Astrocyte (in vitro differentiated cells and primary cell): ENCODE data around the gene MYO15A. TPM values are rescaled to one million over a fixed set of nuclear protein-coding genes. Genes with fewer than 3 reads are reported as not detected.

Experiments used
- DNase-seq: peaks from one replicate; pipeline ENCODE4 v3.0.0-alpha.2; 2010; ENCODE audit warnings: low read depth
- FAIRE-seq: peaks from 2 replicates; lab custom pipeline; 2011; peaks lifted over from hg19 to GRCh38; lab: Jason Lieb, UNC
- H2AFZ ChIP-seq: 2 replicates; pipeline ENCODE4 v1.6.0; 2012; ENCODE audit warnings: low read depth, low read length, inconsistent platforms
- H3K27ac ChIP-seq: 2 replicates; pipeline ENCODE4 v1.5.1; 2011; ENCODE audit warnings: low read depth, low read length, inconsistent platforms
- H3K27me3 ChIP-seq: 2 replicates; pipeline ENCODE4 v1.6.0; 2011; ENCODE audit warnings: low read length, inconsistent platforms; ENCODE audit not compliant: insufficient read depth
- H3K36me3 ChIP-seq: 2 replicates; pipeline ENCODE4 v1.5.1; 2011; ENCODE audit warnings: low read length, inconsistent platforms; ENCODE audit not compliant: insufficient read depth
- H3K4me1 ChIP-seq: 2 replicates; pipeline ENCODE4 v1.5.1; 2011; ENCODE audit warnings: low read length, inconsistent platforms; ENCODE audit not compliant: insufficient read depth
- H3K4me2 ChIP-seq: 2 replicates; pipeline ENCODE4 v1.6.0; 2012; ENCODE audit warnings: low read length, inconsistent platforms
- H3K4me3 ChIP-seq: 2 replicates; pipeline ENCODE4 v1.5.1; 2011; ENCODE audit warnings: low read depth, mild to moderate bottlenecking, low read length, inconsistent platforms; ENCODE audit not compliant: insufficient read depth
- H3K79me2 ChIP-seq: 2 replicates; pipeline ENCODE4 v1.6.0; 2012; ENCODE audit warnings: mild to moderate bottlenecking, low read length, inconsistent platforms; ENCODE audit not compliant: insufficient read depth
- H3K9ac ChIP-seq: 2 replicates; pipeline ENCODE4 v1.6.0; 2012; ENCODE audit warnings: mild to moderate bottlenecking, low read length, inconsistent platforms
- H3K9me3 ChIP-seq: 2 replicates; pipeline ENCODE4 v1.5.1; 2012; ENCODE audit warnings: low read depth, mild to moderate bottlenecking, low read length, inconsistent platforms; ENCODE audit not compliant: insufficient read depth
- H4K20me1 ChIP-seq: 2 replicates; pipeline ENCODE4 v1.6.0; 2012; ENCODE audit warnings: low read length, inconsistent platforms; ENCODE audit not compliant: insufficient read depth
- H3K27ac Mint-ChIP-seq: one replicate; pipeline ENCODE4 v1.8.0; 2021; ENCODE audit warnings: mild to moderate bottlenecking, mixed read lengths; ENCODE audit not compliant: unreplicated experiment
- H3K27me3 Mint-ChIP-seq: one replicate; pipeline ENCODE4 v1.8.0; 2021; ENCODE audit warnings: low read depth, mixed read lengths; ENCODE audit not compliant: unreplicated experiment
- H3K36me3 Mint-ChIP-seq: one replicate; pipeline ENCODE4 v1.8.0; 2021; ENCODE audit warnings: low read depth, mixed read lengths; ENCODE audit not compliant: unreplicated experiment
- H3K4me1 Mint-ChIP-seq: one replicate; pipeline ENCODE4 v1.8.0; 2021; ENCODE audit warnings: low read depth, mixed read lengths; ENCODE audit not compliant: unreplicated experiment
- H3K4me3 Mint-ChIP-seq: one replicate; pipeline ENCODE4 v1.8.0; 2021; ENCODE audit warnings: mild to moderate bottlenecking, moderate library complexity, mixed read lengths; ENCODE audit not compliant: unreplicated experiment
- H3K9me3 Mint-ChIP-seq: one replicate; pipeline ENCODE4 v1.8.0; 2021; ENCODE audit warnings: mild to moderate bottlenecking, mixed read lengths; ENCODE audit not compliant: unreplicated experiment
- EZH2 ChIP-seq: IDR thresholded peaks from 2 replicates; pipeline ENCODE4 v1.6.1; 2012; ENCODE audit warnings: mild to moderate bottlenecking, low read length, inconsistent platforms; ENCODE audit not compliant: insufficient read depth
- total RNA-seq: library from RNA; stranded (reverse); gene quantifications from 2 replicates; pipeline ENCODE4 v1.2.1, GENCODE V29; 2021
- TF ChIP-seq, protein P1 (sequence below): IDR thresholded peaks from 2 replicates; pipeline ENCODE4 v1.5.1; 2011; ENCODE audit warnings: low read depth, mild to moderate bottlenecking, inconsistent platforms, low read length, moderate library complexity; ENCODE audit not compliant: insufficient read depth

The MYO15A gene
- total RNA-seq, 1 donor from 2014 or later, result 0.32 TPM

DNA sequence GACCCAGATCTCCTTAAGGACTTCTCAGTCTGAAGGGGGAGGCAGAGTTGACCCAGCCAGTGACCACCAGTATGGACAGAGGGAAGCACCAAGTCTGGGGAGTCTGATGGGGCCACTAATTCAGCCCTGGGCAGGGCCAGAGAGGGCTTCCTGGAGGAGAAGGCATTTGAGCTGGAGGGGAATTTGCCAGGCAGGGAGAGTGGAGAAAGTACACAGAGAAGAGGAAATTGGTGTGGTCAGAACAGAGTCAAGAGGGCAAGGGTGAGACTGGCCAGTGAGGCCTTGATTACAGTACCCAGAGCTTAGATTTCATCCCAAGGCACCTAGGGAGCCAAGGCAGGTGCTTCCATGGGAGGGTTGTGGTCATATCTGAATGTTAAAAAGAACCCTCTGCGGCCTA lies 36.3 kb downstream of the MYO15A start:
- Histone ChIP-seq H3K27me3 (no peaks in the 10 kb centered on the region), H3K4me3 (no peak overlapping the region), H3K79me2 (no peaks in the 10 kb centered on the region), H3K27ac (no peak overlapping the region), H3K36me3 (no peaks in the 10 kb centered on the region), H3K4me2 (no peak overlapping the region), H3K9ac (no peak overlapping the region), H3K4me1 (no peaks in the 10 kb centered on the region), H4K20me1 (no peaks in the 10 kb centered on the region), H2AFZ (no peak overlapping the region), H3K9me3 (no peaks in the 10 kb centered on the region)
- H3K27ac Mint-ChIP-seq, result no peak overlapping the region
- FAIRE-seq (no peak), DNase-seq (no peak)
- no peak overlapping the region for H3K4me3 Mint-ChIP-seq
- H3K4me1 Mint-ChIP-seq, result no peaks in the 10 kb centered on the region
- peaks cover 10% of the 10 kb centered on the region for H3K27me3 Mint-ChIP-seq
- no peaks in the 10 kb centered on the region for H3K36me3 Mint-ChIP-seq
- TF ChIP-seq, protein P1, sequence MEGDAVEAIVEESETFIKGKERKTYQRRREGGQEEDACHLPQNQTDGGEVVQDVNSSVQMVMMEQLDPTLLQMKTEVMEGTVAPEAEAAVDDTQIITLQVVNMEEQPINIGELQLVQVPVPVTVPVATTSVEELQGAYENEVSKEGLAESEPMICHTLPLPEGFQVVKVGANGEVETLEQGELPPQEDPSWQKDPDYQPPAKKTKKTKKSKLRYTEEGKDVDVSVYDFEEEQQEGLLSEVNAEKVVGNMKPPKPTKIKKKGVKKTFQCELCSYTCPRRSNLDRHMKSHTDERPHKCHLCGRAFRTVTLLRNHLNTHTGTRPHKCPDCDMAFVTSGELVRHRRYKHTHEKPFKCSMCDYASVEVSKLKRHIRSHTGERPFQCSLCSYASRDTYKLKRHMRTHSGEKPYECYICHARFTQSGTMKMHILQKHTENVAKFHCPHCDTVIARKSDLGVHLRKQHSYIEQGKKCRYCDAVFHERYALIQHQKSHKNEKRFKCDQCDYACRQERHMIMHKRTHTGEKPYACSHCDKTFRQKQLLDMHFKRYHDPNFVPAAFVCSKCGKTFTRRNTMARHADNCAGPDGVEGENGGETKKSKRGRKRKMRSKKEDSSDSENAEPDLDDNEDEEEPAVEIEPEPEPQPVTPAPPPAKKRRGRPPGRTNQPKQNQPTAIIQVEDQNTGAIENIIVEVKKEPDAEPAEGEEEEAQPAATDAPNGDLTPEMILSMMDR, result no peak
- TF ChIP-seq EZH2, result no peak
- H3K9me3 Mint-ChIP-seq, result no peaks in the 10 kb centered on the region

DNA sequence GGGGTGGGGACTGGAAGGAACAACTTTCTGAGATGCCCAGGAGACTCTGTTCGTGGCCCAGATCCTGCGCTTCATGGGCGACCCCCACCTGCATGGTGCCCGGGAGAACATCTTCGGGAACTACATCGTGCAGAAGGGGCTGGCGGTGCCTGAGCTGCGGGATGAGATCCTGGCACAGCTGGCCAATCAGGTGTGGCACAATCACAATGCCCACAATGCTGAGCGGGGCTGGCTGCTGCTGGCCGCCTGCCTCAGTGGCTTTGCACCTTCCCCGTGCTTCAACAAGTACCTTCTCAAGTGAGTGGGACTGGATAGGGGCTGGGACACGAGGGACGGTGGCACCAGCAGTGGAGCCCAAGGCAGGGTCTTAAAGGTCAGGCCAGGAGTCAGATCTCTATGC lies 37.3 kb downstream of the MYO15A start:
- no peak overlapping the region for H3K9ac ChIP-seq
- H3K79me2 ChIP-seq, result no peaks in the 10 kb centered on the region
- H2AFZ ChIP-seq, result no peak overlapping the region
- no peaks in the 10 kb centered on the region for H3K9me3 Mint-ChIP-seq
- H4K20me1 ChIP-seq, result no peaks in the 10 kb centered on the region
- no peaks in the 10 kb centered on the region for H3K36me3 Mint-ChIP-seq
- no peak overlapping the region for H3K27ac ChIP-seq
- H3K4me3 Mint-ChIP-seq, result no peak overlapping the region
- no peak for DNase-seq
- no peaks in the 10 kb centered on the region for H3K27me3 ChIP-seq
- H3K9me3 ChIP-seq, result no peaks in the 10 kb centered on the region
- H3K4me2 ChIP-seq, result no peak overlapping the region
- no peaks in the 10 kb centered on the region for H3K36me3 ChIP-seq
- no peak overlapping the region for H3K27ac Mint-ChIP-seq
- no peak for TF ChIP-seq EZH2
- TF ChIP-seq, protein P1, result no peak
- H3K27me3 Mint-ChIP-seq, result peaks cover 10% of the 10 kb centered on the region
- H3K4me1 ChIP-seq, result no peaks in the 10 kb centered on the region
- no peak for FAIRE-seq
- H3K4me3 ChIP-seq, result no peak overlapping the region
- no peaks in the 10 kb centered on the region for H3K4me1 Mint-ChIP-seq

DNA sequence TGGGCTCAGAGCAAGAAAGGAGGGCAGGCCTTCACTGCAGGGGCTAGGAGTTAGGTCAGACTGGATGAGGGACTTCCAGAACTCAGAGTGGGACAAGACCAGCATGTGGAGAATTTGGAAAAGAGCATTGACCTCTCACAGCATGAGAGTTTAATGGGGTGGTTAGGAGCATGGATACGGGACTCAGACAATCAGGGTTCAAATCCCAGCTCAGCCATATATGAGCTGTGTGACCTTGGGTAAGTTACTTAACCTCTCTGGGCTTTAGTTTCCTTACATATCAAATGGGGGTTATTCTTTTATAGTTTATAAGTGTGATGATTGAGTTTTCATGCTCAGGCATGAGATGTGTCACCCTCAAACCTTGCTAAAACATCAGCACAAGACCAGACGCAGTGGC lies 37.7 kb downstream of the MYO15A start:
- H3K9ac ChIP-seq, result no peak overlapping the region
- H3K27me3 Mint-ChIP-seq, result peaks cover 10% of the 10 kb centered on the region
- H3K4me1 Mint-ChIP-seq, result no peaks in the 10 kb centered on the region
- H3K4me1 ChIP-seq, result no peaks in the 10 kb centered on the region
- no peak overlapping the region for H3K27ac Mint-ChIP-seq
- TF ChIP-seq EZH2, result no peak
- TF ChIP-seq, protein P1, result no peak
- H2AFZ ChIP-seq, result no peak overlapping the region
- H3K36me3 Mint-ChIP-seq, result no peaks in the 10 kb centered on the region
- no peak overlapping the region for H3K4me3 ChIP-seq
- no peaks in the 10 kb centered on the region for H3K36me3 ChIP-seq
- no peaks in the 10 kb centered on the region for H4K20me1 ChIP-seq
- FAIRE-seq, result no peak
- no peaks in the 10 kb centered on the region for H3K9me3 ChIP-seq
- no peak for DNase-seq
- no peak overlapping the region for H3K4me2 ChIP-seq
- no peak overlapping the region for H3K27ac ChIP-seq
- no peaks in the 10 kb centered on the region for H3K27me3 ChIP-seq
- H3K79me2 ChIP-seq, result no peaks in the 10 kb centered on the region
- no peak overlapping the region for H3K4me3 Mint-ChIP-seq
- H3K9me3 Mint-ChIP-seq, result no peaks in the 10 kb centered on the region
